Measurements from ENCODE around the gene CENPVL1.
"Not testable (repeated sequence)": the region's sequence is repeated elsewhere in the genome, so short reads cannot be mapped to it uniquely, and the experiment has no call there.

The CENPVL1 gene

GRCh38 chrX:51710277-51711164 is at the start of gene CENPVL1:
Gene CENPVL1 (plus strand): TSS chrX:51710512. CDS start chrX:51710512, 0 bp downstream.
- H3K27ac ChIP-seq (ENCODE audit: low read depth, low read length); H3K27me3 ChIP-seq (ENCODE audit: control insufficient read depth in 5 of 5, insufficient read depth in 4 of 5, low read length in 5 of 5); H3K4me1 ChIP-seq (ENCODE audit: control insufficient read depth in 5 of 5, insufficient read depth in 5 of 5, low read length in 5 of 5); H3K9me3 ChIP-seq (ENCODE audit: control insufficient read depth in 5 of 5, low read length in 5 of 5); H3K9ac ChIP-seq (ENCODE audit: low read length in 5 of 5); H3K4me3 ChIP-seq (ENCODE audit: low read depth in 1 of 5, low read length in 5 of 5); H3K36me3 ChIP-seq (ENCODE audit: control insufficient read depth in 5 of 5, insufficient read depth in 5 of 5, low read length in 5 of 5): not testable (repeated sequence)

GRCh38 chrX:51665981-51666380 is 44.3 kb upstream of the CENPVL1 start:
- Histone ChIP-seq H3K27ac (ENCODE audit: low read depth, low read length) (no peak overlapping the region), H3K36me3 (ENCODE audit: control insufficient read depth in 5 of 5, insufficient read depth in 5 of 5, low read length in 5 of 5) (no peaks in the 10 kb centered on the region), H3K27me3 (ENCODE audit: control insufficient read depth in 5 of 5, insufficient read depth in 4 of 5, low read length in 5 of 5) (peaks cover 0 to 10% (median 6%) of the 10 kb centered on the region in 5 donors), H3K4me1 (ENCODE audit: control insufficient read depth in 5 of 5, insufficient read depth in 5 of 5, low read length in 5 of 5) (no peaks in the 10 kb centered on the region), H3K4me3 (ENCODE audit: low read depth in 1 of 5, low read length in 5 of 5) (no peak overlapping the region), H3K9ac (ENCODE audit: low read length in 5 of 5) (no peak overlapping the region), H3K9me3 (ENCODE audit: control insufficient read depth in 5 of 5, low read length in 5 of 5) (no peaks in the 10 kb centered on the region)

GRCh38 chrX:51679689-51680433 is 30.5 kb upstream of the CENPVL1 start:
- not testable (repeated sequence) for H3K36me3 ChIP-seq (ENCODE audit: control insufficient read depth in 5 of 5, insufficient read depth in 5 of 5, low read length in 5 of 5); H3K9me3 ChIP-seq (ENCODE audit: control insufficient read depth in 5 of 5, low read length in 5 of 5); H3K4me3 ChIP-seq (ENCODE audit: low read depth in 1 of 5, low read length in 5 of 5); H3K27me3 ChIP-seq (ENCODE audit: control insufficient read depth in 5 of 5, insufficient read depth in 4 of 5, low read length in 5 of 5); H3K27ac ChIP-seq (ENCODE audit: low read depth, low read length); H3K9ac ChIP-seq (ENCODE audit: low read length in 5 of 5); H3K4me1 ChIP-seq (ENCODE audit: control insufficient read depth in 5 of 5, insufficient read depth in 5 of 5, low read length in 5 of 5)

- H3K27me3 ChIP-seq (ENCODE audit: control insufficient read depth in 5 of 5, insufficient read depth in 4 of 5, low read length in 5 of 5); H3K9ac ChIP-seq (ENCODE audit: low read length in 5 of 5); H3K9me3 ChIP-seq (ENCODE audit: control insufficient read depth in 5 of 5, low read length in 5 of 5); H3K27ac ChIP-seq (ENCODE audit: low read depth, low read length); H3K4me3 ChIP-seq (ENCODE audit: low read depth in 1 of 5, low read length in 5 of 5); H3K4me1 ChIP-seq (ENCODE audit: control insufficient read depth in 5 of 5, insufficient read depth in 5 of 5, low read length in 5 of 5); H3K36me3 ChIP-seq (ENCODE audit: control insufficient read depth in 5 of 5, insufficient read depth in 5 of 5, low read length in 5 of 5): not testable (repeated sequence)
These were observed 28.2 kb upstream of the CENPVL1 start for GRCh38 chrX:51681808-51682719.

DNA sequence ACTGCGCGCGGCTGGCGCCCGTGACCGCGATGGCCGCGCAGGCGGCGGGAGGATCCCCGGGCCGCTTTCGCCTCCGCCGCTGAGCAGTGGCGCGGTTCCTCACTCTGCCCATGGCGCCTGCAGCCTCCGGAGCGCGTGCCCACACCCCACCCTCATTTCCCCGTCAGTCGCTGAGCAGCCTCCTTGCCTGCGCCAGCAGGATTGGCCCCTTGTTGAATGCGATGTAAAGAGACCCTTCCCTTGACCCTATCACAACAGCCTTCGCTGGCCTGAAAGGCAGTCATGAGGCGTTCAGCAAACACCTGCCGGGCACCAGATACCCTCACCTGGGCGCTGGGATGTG is 27.6 kb upstream of the CENPVL1 start, which contains the start of gene CENPVL2:
Gene CENPVL2 (minus strand): TSS at position 112 of the 343 bp plus-strand sequence. CDS start 0 bp downstream, at position 112.
- H3K9me3 ChIP-seq (ENCODE audit: control insufficient read depth in 5 of 5, low read length in 5 of 5); H3K27ac ChIP-seq (ENCODE audit: low read depth, low read length); H3K4me1 ChIP-seq (ENCODE audit: control insufficient read depth in 5 of 5, insufficient read depth in 5 of 5, low read length in 5 of 5); H3K27me3 ChIP-seq (ENCODE audit: control insufficient read depth in 5 of 5, insufficient read depth in 4 of 5, low read length in 5 of 5); H3K4me3 ChIP-seq (ENCODE audit: low read depth in 1 of 5, low read length in 5 of 5); H3K9ac ChIP-seq (ENCODE audit: low read length in 5 of 5); H3K36me3 ChIP-seq (ENCODE audit: control insufficient read depth in 5 of 5, insufficient read depth in 5 of 5, low read length in 5 of 5): not testable (repeated sequence)

DNA sequence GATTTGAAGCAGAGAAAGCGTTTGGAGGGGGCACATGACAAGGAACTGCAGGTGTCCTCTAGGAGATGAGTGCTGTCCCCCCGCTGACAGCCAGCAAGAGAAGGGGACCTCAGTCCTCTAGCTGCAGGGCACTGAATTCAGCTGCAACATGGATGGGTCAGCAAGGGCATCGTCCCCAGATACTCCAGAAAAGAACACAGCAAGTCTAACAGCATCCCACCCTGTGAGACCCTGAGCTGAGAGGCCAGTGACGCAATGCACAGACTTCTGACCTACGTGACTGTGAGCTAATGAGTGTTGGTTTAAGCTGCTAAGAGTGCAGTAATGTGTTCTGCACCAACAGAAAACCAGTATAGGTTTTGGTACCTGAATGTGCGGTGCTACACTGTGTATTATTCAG is 16.1 kb upstream of the CENPVL1 start:
- Histone ChIP-seq H3K36me3 (ENCODE audit: control insufficient read depth in 5 of 5, insufficient read depth in 5 of 5, low read length in 5 of 5) (no peaks in the 10 kb centered on the region), H3K4me1 (ENCODE audit: control insufficient read depth in 5 of 5, insufficient read depth in 5 of 5, low read length in 5 of 5) (no peaks in the 10 kb centered on the region), H3K27ac (ENCODE audit: low read depth, low read length) (no peak overlapping the region), H3K9ac (ENCODE audit: low read length in 5 of 5) (no peak overlapping the region), H3K27me3 (ENCODE audit: control insufficient read depth in 5 of 5, insufficient read depth in 4 of 5, low read length in 5 of 5) (peaks cover 7 to 35% (median 20%) of the 10 kb centered on the region in 5 donors), H3K4me3 (ENCODE audit: low read depth in 1 of 5, low read length in 5 of 5) (no peak overlapping the region), H3K9me3 (ENCODE audit: control insufficient read depth in 5 of 5, low read length in 5 of 5) (no peaks in the 10 kb centered on the region)

DNA sequence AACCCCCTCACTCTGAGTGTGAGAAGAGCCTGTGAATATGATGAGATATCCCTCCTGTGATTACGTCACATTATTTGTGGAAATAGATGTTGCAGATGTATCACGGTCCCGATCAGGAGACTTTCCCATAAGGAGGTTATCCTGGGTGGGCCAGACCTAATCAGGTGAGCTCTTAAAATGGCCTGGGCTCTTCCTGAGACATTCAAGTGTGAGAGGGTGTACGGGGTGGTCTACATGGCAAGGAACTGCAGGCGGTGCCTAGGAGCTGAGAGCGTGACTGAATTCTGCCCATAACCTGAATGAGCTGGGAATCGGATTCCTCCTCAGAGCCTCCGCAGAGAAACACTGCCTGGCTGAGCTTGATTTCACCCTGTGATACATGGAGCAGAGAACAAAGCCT is 12.9 kb upstream of the CENPVL1 start:
- Histone ChIP-seq H3K27me3 (ENCODE audit: control insufficient read depth in 5 of 5, insufficient read depth in 4 of 5, low read length in 5 of 5) (peaks cover 8 to 38% (median 22%) of the 10 kb centered on the region in 5 donors), H3K4me1 (ENCODE audit: control insufficient read depth in 5 of 5, insufficient read depth in 5 of 5, low read length in 5 of 5) (no peaks in the 10 kb centered on the region), H3K36me3 (ENCODE audit: control insufficient read depth in 5 of 5, insufficient read depth in 5 of 5, low read length in 5 of 5) (no peaks in the 10 kb centered on the region), H3K27ac (ENCODE audit: low read depth, low read length) (no peak overlapping the region), H3K4me3 (ENCODE audit: low read depth in 1 of 5, low read length in 5 of 5) (no peak overlapping the region), H3K9me3 (ENCODE audit: control insufficient read depth in 5 of 5, low read length in 5 of 5) (no peaks in the 10 kb centered on the region), H3K9ac (ENCODE audit: low read length in 5 of 5) (no peak overlapping the region)

DNA sequence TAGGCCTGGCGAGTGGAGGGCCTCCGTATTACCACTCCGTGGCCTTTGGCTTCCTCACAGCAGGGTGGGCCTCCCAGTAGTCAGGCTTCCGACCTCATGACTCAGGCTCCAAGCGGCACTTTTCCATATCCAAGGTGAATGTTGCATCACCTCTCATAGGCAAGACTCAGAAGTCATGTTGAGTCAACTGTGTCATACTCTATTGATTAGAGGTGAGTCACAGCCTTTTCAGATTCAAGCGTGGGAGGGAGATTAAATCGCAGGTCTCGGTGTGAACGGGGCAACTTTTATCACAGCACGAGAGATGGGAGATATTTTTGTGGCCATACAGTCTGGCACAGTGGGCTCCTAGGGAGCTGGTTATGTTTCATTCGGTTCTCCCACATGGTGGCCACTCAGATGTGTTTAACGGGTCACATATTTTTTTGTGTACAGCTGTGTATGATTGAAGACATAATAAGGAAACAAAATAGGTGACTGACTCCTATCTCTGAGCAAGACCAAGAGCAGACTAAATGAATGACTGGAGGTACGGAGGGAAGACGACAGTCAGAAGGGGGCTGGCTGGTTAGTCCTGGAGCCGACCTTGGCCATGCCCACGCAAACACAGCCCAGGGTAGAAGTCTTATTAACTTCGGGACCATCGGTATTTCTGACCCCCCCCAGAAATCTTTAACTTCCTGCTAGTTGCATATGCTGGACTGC is 2.8 kb downstream of the CENPVL1 start:
- not testable (repeated sequence) for H3K27ac ChIP-seq (ENCODE audit: low read depth, low read length); H3K9ac ChIP-seq (ENCODE audit: low read length in 5 of 5); H3K36me3 ChIP-seq (ENCODE audit: control insufficient read depth in 5 of 5, insufficient read depth in 5 of 5, low read length in 5 of 5); H3K4me3 ChIP-seq (ENCODE audit: low read depth in 1 of 5, low read length in 5 of 5); H3K27me3 ChIP-seq (ENCODE audit: control insufficient read depth in 5 of 5, insufficient read depth in 4 of 5, low read length in 5 of 5); H3K4me1 ChIP-seq (ENCODE audit: control insufficient read depth in 5 of 5, insufficient read depth in 5 of 5, low read length in 5 of 5); H3K9me3 ChIP-seq (ENCODE audit: control insufficient read depth in 5 of 5, low read length in 5 of 5)

- Histone ChIP-seq H3K27ac (ENCODE audit: low read depth, low read length) (no peak overlapping the region), H3K4me3 (ENCODE audit: low read depth in 1 of 5, low read length in 5 of 5) (no peak overlapping the region), H3K9me3 (ENCODE audit: control insufficient read depth in 5 of 5, low read length in 5 of 5) (no peaks in the 10 kb centered on the region), H3K9ac (ENCODE audit: low read length in 5 of 5) (no peak overlapping the region), H3K27me3 (ENCODE audit: control insufficient read depth in 5 of 5, insufficient read depth in 4 of 5, low read length in 5 of 5) (peaks cover 14 to 28% (median 19%) of the 10 kb centered on the region in 5 donors), H3K4me1 (ENCODE audit: control insufficient read depth in 5 of 5, insufficient read depth in 5 of 5, low read length in 5 of 5) (no peaks in the 10 kb centered on the region), H3K36me3 (ENCODE audit: control insufficient read depth in 5 of 5, insufficient read depth in 5 of 5, low read length in 5 of 5) (no peaks in the 10 kb centered on the region)
These were observed 17.9 kb downstream of the CENPVL1 start for GRCh38 chrX:51728202-51728601.

All from subcutaneous abdominal adipose tissue (tissue), 5 donors.